BJ (cell line): ENCODE data around the gene CMTM7. TPM values are rescaled to one million over a fixed set of nuclear protein-coding genes. Genes with fewer than 3 reads are reported as not detected.

Experiments used
- CTCF ChIA-PET: fragments of 350-600 bp; formaldehyde crosslinking; extraction: SDS; loops from one replicate; lab custom pipeline; 2021; ENCODE audit warnings: antibody characterized with exemption, inconsistent platforms; lab: Yijun Ruan, JAX
- POLR2A ChIA-PET: fragments of 300-600 bp; sonication (Branson Sonifier 250); formaldehyde crosslinking; extraction: SDS; loops from one replicate; lab custom pipeline; 2021; ENCODE audit warnings: antibody characterized with exemption; lab: Charles Lee
- DNase-seq: peaks from one replicate; pipeline ENCODE4 v3.0.0-alpha.2; 2011; ENCODE audit warnings: low read depth
- H3K27me3 ChIP-seq: 2 replicates; pipeline ENCODE4 v1.6.0; 2011; ENCODE audit warnings: low read length; ENCODE audit not compliant: control insufficient read depth, insufficient read depth
- H3K36me3 ChIP-seq: 2 replicates; pipeline ENCODE4 v1.5.1; 2011; ENCODE audit warnings: low read length; ENCODE audit not compliant: control insufficient read depth, insufficient read depth
- H3K4me3 ChIP-seq: 2 replicates; pipeline ENCODE4 v1.5.1; 2011; ENCODE audit warnings: low read depth, mild to moderate bottlenecking, control low read depth, low read length
- CTCF ChIP-seq: IDR thresholded peaks from 2 replicates; pipeline ENCODE4 v1.5.1; 2011; ENCODE audit warnings: low read depth, mild to moderate bottlenecking, control low read depth, inconsistent platforms, low read length, moderate library complexity; ENCODE audit not compliant: insufficient read depth
- polyA plus RNA-seq: library from polyadenylated mRNA; depleted of rRNA; stranded (reverse); fragments of >200 nt; gene quantifications from 2 replicates; pipeline ENCODE4 v1.2.3, GENCODE V29; 2011

CMTM7 gene
- polyA plus RNA-seq, 1 experiment = 13.7 TPM

- CTCF ChIA-PET = interaction anchor here (1.8 to 4.3 kb wide), 2 partner anchors 9 to 101 kb away, joined by 6 to 23 read pairs; no protein-coding TSS in a partner anchor
These were observed 24.8 kb upstream of the CMTM7 start for GRCh38 chr3:32366638-32367397.

GRCh38 chr3:32367442-32367841 is 24.2 kb upstream of the CMTM7 start:
- DNase-seq = no peak
- CTCF ChIA-PET = interaction anchor here (1.8 to 4.3 kb wide), 2 partner anchors 8 to 101 kb away, joined by 6 to 23 read pairs; no protein-coding TSS in a partner anchor
- Histone ChIP-seq H3K4me3 (no peak overlapping the region), H3K27me3 (peaks cover 2% of the 10 kb centered on the region), H3K36me3 (no peaks in the 10 kb centered on the region)
- no peak for TF ChIP-seq CTCF
- POLR2A ChIA-PET = no interaction called here

More at GRCh38 chr3:32366638-32367397, 24.8 kb upstream of the CMTM7 start:
- no peak for TF ChIP-seq CTCF
- POLR2A ChIA-PET = no interaction called here
- no peak overlapping the region for H3K4me3 ChIP-seq
- peaks cover 2% of the 10 kb centered on the region for H3K27me3 ChIP-seq
- DNase-seq = no peak
- H3K36me3 ChIP-seq = no peaks in the 10 kb centered on the region

GRCh38 chr3:32371461-32372212 is 20.0 kb upstream of the CMTM7 start:
- ChIA-PET CTCF (interaction anchor here (1.0 to 1.7 kb wide), 3 partner anchors 12 to 96 kb away, joined by 3 to 7 read pairs (median 5); no protein-coding TSS in a partner anchor), POLR2A (no interaction called here)
- no peak for TF ChIP-seq CTCF
- H3K27me3 ChIP-seq = no peaks in the 10 kb centered on the region; the same call in 1 of the 2 replicates
- no peak for DNase-seq
- no peak overlapping the region for H3K4me3 ChIP-seq
- no peaks in the 10 kb centered on the region for H3K36me3 ChIP-seq

- ChIA-PET CTCF (interaction anchor here (1.4 to 1.7 kb wide), 2 partner anchors 17 to 96 kb away, joined by 5 to 7 read pairs; no protein-coding TSS in a partner anchor), POLR2A (no interaction called here)
- no peak for TF ChIP-seq CTCF
- Histone ChIP-seq H3K27me3 (no peaks in the 10 kb centered on the region; the same call in 1 of the 2 replicates), H3K36me3 (no peaks in the 10 kb centered on the region), H3K4me3 (no peak overlapping the region)
- DNase-seq = no peak
These were observed 19.5 kb upstream of the CMTM7 start for GRCh38 chr3:32372213-32372490.

GRCh38 chr3:32373276-32373675 is 18.4 kb upstream of the CMTM7 start:
- no peak for TF ChIP-seq CTCF
- CTCF ChIA-PET = interaction anchor here (1.0 to 6.5 kb wide), 2 partner anchors 13 to 95 kb away, joined by 5 to 86 read pairs; no protein-coding TSS in a partner anchor
- no peak for DNase-seq
- Histone ChIP-seq H3K27me3 (no peaks in the 10 kb centered on the region; the same call in 1 of the 2 replicates), H3K4me3 (no peak overlapping the region), H3K36me3 (no peaks in the 10 kb centered on the region)
- POLR2A ChIA-PET = no interaction called here
